Measurements from ENCODE around the gene RRAS. TPM values are rescaled to one million over a fixed set of nuclear protein-coding genes. Genes with fewer than 3 reads are reported as not detected.

Gene RRAS
- total and polyA plus RNA-seq, 8 donors = 21.4 to 131 (median 30.7) TPM

DNA sequence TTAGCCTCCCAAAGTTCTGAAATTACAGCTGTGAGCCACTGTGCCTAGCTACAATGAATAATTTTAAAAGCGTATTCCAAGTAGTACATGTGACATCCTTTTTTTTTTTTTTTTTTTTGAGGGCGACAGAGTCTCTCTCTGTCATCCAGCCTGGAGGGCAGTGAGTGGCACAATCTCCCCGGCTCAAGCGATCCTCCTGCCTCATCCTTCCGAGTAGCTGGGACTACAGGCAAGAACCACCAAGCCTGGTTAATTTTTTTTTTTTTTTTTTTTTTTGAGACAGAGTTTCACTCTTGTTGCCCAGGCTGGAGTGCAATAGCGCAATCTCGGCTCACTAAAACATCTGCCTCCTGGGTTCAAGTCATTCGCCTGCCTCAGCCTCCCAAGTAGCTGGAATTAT is 52.7 kb downstream of the RRAS start:
- no peaks in the 10 kb centered on the region for H3K36me3 ChIP-seq
- DNase-seq = no peak
- H3K27me3 ChIP-seq = no peaks in the 10 kb centered on the region
- no peak overlapping the region for H3K27ac ChIP-seq
- TF ChIP-seq, protein P1, sequence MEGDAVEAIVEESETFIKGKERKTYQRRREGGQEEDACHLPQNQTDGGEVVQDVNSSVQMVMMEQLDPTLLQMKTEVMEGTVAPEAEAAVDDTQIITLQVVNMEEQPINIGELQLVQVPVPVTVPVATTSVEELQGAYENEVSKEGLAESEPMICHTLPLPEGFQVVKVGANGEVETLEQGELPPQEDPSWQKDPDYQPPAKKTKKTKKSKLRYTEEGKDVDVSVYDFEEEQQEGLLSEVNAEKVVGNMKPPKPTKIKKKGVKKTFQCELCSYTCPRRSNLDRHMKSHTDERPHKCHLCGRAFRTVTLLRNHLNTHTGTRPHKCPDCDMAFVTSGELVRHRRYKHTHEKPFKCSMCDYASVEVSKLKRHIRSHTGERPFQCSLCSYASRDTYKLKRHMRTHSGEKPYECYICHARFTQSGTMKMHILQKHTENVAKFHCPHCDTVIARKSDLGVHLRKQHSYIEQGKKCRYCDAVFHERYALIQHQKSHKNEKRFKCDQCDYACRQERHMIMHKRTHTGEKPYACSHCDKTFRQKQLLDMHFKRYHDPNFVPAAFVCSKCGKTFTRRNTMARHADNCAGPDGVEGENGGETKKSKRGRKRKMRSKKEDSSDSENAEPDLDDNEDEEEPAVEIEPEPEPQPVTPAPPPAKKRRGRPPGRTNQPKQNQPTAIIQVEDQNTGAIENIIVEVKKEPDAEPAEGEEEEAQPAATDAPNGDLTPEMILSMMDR (IDR thresholded peaks at IDR 0.05) = no peak
- peaks cover 0 to 3% of the 10 kb centered on the region in 2 donors for H3K4me1 ChIP-seq
- no peak overlapping the region for H3K4me3 ChIP-seq
- intact Hi-C loops (cut with DNase I) = no loop called here
- no peak for ATAC-seq
- no peaks in the 10 kb centered on the region for H3K9me3 ChIP-seq

Small RNA genes lying within 50 kb of the gene (microRNA-seq; reads per million reads assigned to microRNA genes)
- 0.14 to 0.34 reads per million in 2 donors for gene MIR5088

Other genes with a start within 250 kb of the RRAS start
- gene PTH2, start 216.7 kb downstream of the RRAS start, total RNA-seq = not detected
- gene PTH2, start 216.7 kb downstream of the RRAS start, polyA plus RNA-seq (ENCODE audit: insufficient read length in 6 of 6) = not detected
- gene GFY, start 214.8 kb downstream of the RRAS start, total RNA-seq = not detected
- not detected for gene GFY, start 214.8 kb downstream of the RRAS start, polyA plus RNA-seq (ENCODE audit: insufficient read length in 6 of 6)
- under 1 TPM; 0.29 to 0.34 TPM for gene SLC17A7, start 198.6 kb downstream of the RRAS start, total RNA-seq
- under 1 TPM; 0.21 to 0.70 (median 0.36) TPM for gene SLC17A7, start 198.6 kb downstream of the RRAS start, polyA plus RNA-seq (ENCODE audit: insufficient read length in 6 of 6)
- gene PIH1D1, start 188.3 kb downstream of the RRAS start, total RNA-seq = 10 to 100 TPM; 54.4 to 78.5 TPM
- gene PIH1D1, start 188.3 kb downstream of the RRAS start, polyA plus RNA-seq (ENCODE audit: insufficient read length in 6 of 6) = 10 to 100 TPM; 73.6 to 93.2 (median 79.6) TPM
- 10 to 100 TPM; 29.3 to 54.2 TPM for gene ALDH16A1, start 186.9 kb downstream of the RRAS start, total RNA-seq
- 10 to 100 TPM; 12.6 to 18.3 (median 16.5) TPM for gene ALDH16A1, start 186.9 kb downstream of the RRAS start, polyA plus RNA-seq (ENCODE audit: insufficient read length in 6 of 6)
- 10 to 100 TPM in 1 of 2 donors, 1 to 10 TPM in 1; 6.8 to 10.1 TPM for gene FLT3LG, start 165.9 kb downstream of the RRAS start, total RNA-seq
- 1 to 10 TPM; 6.7 to 9.7 (median 7.4) TPM for gene FLT3LG, start 165.9 kb downstream of the RRAS start, polyA plus RNA-seq (ENCODE audit: insufficient read length in 6 of 6)
- gene RPL13A, start 152.5 kb downstream of the RRAS start, total RNA-seq = 1,000 to 10,000 TPM; 1,924 to 2,053 TPM
- gene RPL13A, start 152.5 kb downstream of the RRAS start, polyA plus RNA-seq (ENCODE audit: insufficient read length in 6 of 6) = 1,000 to 10,000 TPM; 3,217 to 4,076 (median 3,655) TPM
- 1,000 to 10,000 TPM; 1,463 to 1,657 TPM for gene RPS11, start 143.7 kb downstream of the RRAS start, total RNA-seq
- 1,000 to 10,000 TPM; 3,128 to 3,903 (median 3,649) TPM for gene RPS11, start 143.7 kb downstream of the RRAS start, polyA plus RNA-seq (ENCODE audit: insufficient read length in 6 of 6)
- 100 to 1,000 TPM; 283 to 288 TPM for gene FCGRT, start 127.5 kb downstream of the RRAS start, total RNA-seq
- gene FCGRT, start 127.5 kb downstream of the RRAS start, polyA plus RNA-seq (ENCODE audit: insufficient read length in 6 of 6) = 100 to 1,000 TPM; 287 to 382 (median 307) TPM
- 10 to 100 TPM; 55.4 to 65.3 TPM for gene RCN3, start 112.1 kb downstream of the RRAS start, total RNA-seq
- gene RCN3, start 112.1 kb downstream of the RRAS start, polyA plus RNA-seq (ENCODE audit: insufficient read length in 6 of 6) = 10 to 100 TPM; 17.1 to 42.5 (median 22.4) TPM
- 10 to 100 TPM; 40.8 to 45.0 TPM for gene NOSIP, start 59.6 kb downstream of the RRAS start, total RNA-seq
- gene NOSIP, start 59.6 kb downstream of the RRAS start, polyA plus RNA-seq (ENCODE audit: insufficient read length in 6 of 6) = 10 to 100 TPM; 56.6 to 67.9 (median 63.6) TPM
- gene PRRG2, start 58.8 kb downstream of the RRAS start, total RNA-seq = 10 to 100 TPM in 1 of 2 donors, 1 to 10 TPM in 1; 7.6 to 13.6 TPM
- gene PRRG2, start 58.8 kb downstream of the RRAS start, polyA plus RNA-seq (ENCODE audit: insufficient read length in 6 of 6) = 1 to 10 TPM; 3.8 to 6.8 (median 5.1) TPM
- gene PRR12, start 49.0 kb downstream of the RRAS start, total RNA-seq = 10 to 100 TPM; 26.1 to 26.7 TPM
- 10 to 100 TPM; 21.4 to 33.7 (median 27.0) TPM for gene PRR12, start 49.0 kb downstream of the RRAS start, polyA plus RNA-seq (ENCODE audit: insufficient read length in 6 of 6)
- 10 to 100 TPM; 61.5 to 63.8 TPM for gene SCAF1, start 2.1 kb upstream of the RRAS start, total RNA-seq
- gene SCAF1, start 2.1 kb upstream of the RRAS start, polyA plus RNA-seq (ENCODE audit: insufficient read length in 6 of 6) = 10 to 100 TPM; 24.7 to 36.6 (median 33.1) TPM
- 10 to 100 TPM; 81.2 to 93.6 TPM for gene IRF3, start 25.7 kb upstream of the RRAS start, total RNA-seq
- gene IRF3, start 25.7 kb upstream of the RRAS start, polyA plus RNA-seq (ENCODE audit: insufficient read length in 6 of 6) = 10 to 100 TPM; 60.2 to 79.1 (median 70.4) TPM
- 10 to 100 TPM; 20.6 to 22.2 TPM for gene BCL2L12, start 25.8 kb upstream of the RRAS start, total RNA-seq
- 10 to 100 TPM; 21.4 to 30.1 (median 28.2) TPM for gene BCL2L12, start 25.8 kb upstream of the RRAS start, polyA plus RNA-seq (ENCODE audit: insufficient read length in 6 of 6)
- gene PRMT1, start 37.1 kb upstream of the RRAS start, total RNA-seq = 100 to 1,000 TPM in 1 of 2 donors, 10 to 100 TPM in 1; 79.3 to 137 TPM
- 100 to 1,000 TPM; 208 to 258 (median 224) TPM for gene PRMT1, start 37.1 kb upstream of the RRAS start, polyA plus RNA-seq (ENCODE audit: insufficient read length in 6 of 6)
- gene ADM5, start 49.5 kb upstream of the RRAS start, total RNA-seq = 1 to 10 TPM in 1 of 2 donors, under 1 TPM in 1; 0.93 to 2.0 TPM
- 1 to 10 TPM; 1.2 to 2.6 (median 1.9) TPM for gene ADM5, start 49.5 kb upstream of the RRAS start, polyA plus RNA-seq (ENCODE audit: insufficient read length in 6 of 6)
- gene CPT1C, start 51.0 kb upstream of the RRAS start, total RNA-seq = 10 to 100 TPM in 1 of 2 donors, 1 to 10 TPM in 1; 6.2 to 11.3 TPM
- gene CPT1C, start 51.0 kb upstream of the RRAS start, polyA plus RNA-seq (ENCODE audit: insufficient read length in 6 of 6) = 10 to 100 TPM; 23.2 to 37.3 (median 29.3) TPM
- under 1 TPM in 1 of 2 donors, not detected in 1; 0.39 TPM for gene TSKS, start 123.2 kb upstream of the RRAS start, total RNA-seq
- gene TSKS, start 123.2 kb upstream of the RRAS start, polyA plus RNA-seq (ENCODE audit: insufficient read length in 6 of 6) = under 1 TPM; 0.17 to 0.45 (median 0.21) TPM
- 10 to 100 TPM; 84.9 to 87.6 TPM for gene AP2A1, start 126.9 kb upstream of the RRAS start, total RNA-seq
- gene AP2A1, start 126.9 kb upstream of the RRAS start, polyA plus RNA-seq (ENCODE audit: insufficient read length in 6 of 6) = 10 to 100 TPM; 52.9 to 83.1 (median 61.8) TPM
- 10 to 100 TPM; 15.3 to 19.5 TPM for gene FUZ, start 173.1 kb upstream of the RRAS start, total RNA-seq
- gene FUZ, start 173.1 kb upstream of the RRAS start, polyA plus RNA-seq (ENCODE audit: insufficient read length in 6 of 6) = 10 to 100 TPM; 23.2 to 31.7 (median 26.6) TPM
- gene MED25, start 178.1 kb upstream of the RRAS start, total RNA-seq = 10 to 100 TPM; 52.1 to 57.1 TPM
- gene MED25, start 178.1 kb upstream of the RRAS start, polyA plus RNA-seq (ENCODE audit: insufficient read length in 6 of 6) = 10 to 100 TPM; 55.1 to 67.4 (median 58.2) TPM
- 100 to 1,000 TPM in 1 of 2 donors, 10 to 100 TPM in 1; 96.0 to 133 TPM for gene PTOV1, start 211.0 kb upstream of the RRAS start, total RNA-seq
- 100 to 1,000 TPM; 268 to 320 (median 279) TPM for gene PTOV1, start 211.0 kb upstream of the RRAS start, polyA plus RNA-seq (ENCODE audit: insufficient read length in 6 of 6)
- gene PNKP, start 227.4 kb upstream of the RRAS start, total RNA-seq = 10 to 100 TPM; 63.0 to 89.5 TPM
- gene PNKP, start 227.4 kb upstream of the RRAS start, polyA plus RNA-seq (ENCODE audit: insufficient read length in 6 of 6) = 10 to 100 TPM; 56.8 to 78.6 (median 66.3) TPM
- 10 to 100 TPM; 33.8 to 39.3 TPM for gene AKT1S1, start 237.2 kb upstream of the RRAS start, total RNA-seq
- 10 to 100 TPM; 24.7 to 42.9 (median 31.8) TPM for gene AKT1S1, start 237.2 kb upstream of the RRAS start, polyA plus RNA-seq (ENCODE audit: insufficient read length in 6 of 6)
- gene TBC1D17, start 237.6 kb upstream of the RRAS start, total RNA-seq = 10 to 100 TPM; 35.2 to 43.3 TPM
- 10 to 100 TPM; 40.8 to 47.2 (median 46.3) TPM for gene TBC1D17, start 237.6 kb upstream of the RRAS start, polyA plus RNA-seq (ENCODE audit: insufficient read length in 6 of 6)

Data from left lung (tissue), 10 donors.